Right lobe of liver (tissue), 4 donors: ENCODE measurements around the gene ARHGAP8.

ENCODE experiments used
- CTCF ChIP-seq, 4 donors: fragments of 200-600 bp in 3 of 4; fragments of 450-650 bp in 1 of 4; IDR thresholded peaks; one replicate each; pipeline versions ENCODE4 v1.5.1 to v1.8.0; 2016 to 2022; ENCODE audit warnings: antibody characterized with exemption in 4 of 4, mild to moderate bottlenecking in 2 of 4
- POLR2A ChIP-seq: fragments of 450-650 bp; IDR thresholded peaks from one replicate; pipeline ENCODE4 v1.6.1; 2017; ENCODE audit warnings: antibody characterized with exemption, mild to moderate bottlenecking
- donor health status: DM: no; HTN: no; CAD: no.
- donor health status: DM: no; HTN: no; CAD: no.
- donor health status: DM: no; HTN: yes; CAD: no.

- TF ChIP-seq CTCF (IDR thresholded peaks at IDR 0.05) (no peak), POLR2A (no peak)
Measured at GRCh38 chr22:44745853-44746789, 6.3 kb upstream of the ARHGAP8 start.
